Caki2 (cell line): Measurements from ENCODE around the gene JCHAIN. TPM values are rescaled to one million over a fixed set of nuclear protein-coding genes. Genes with fewer than 3 reads are reported as not detected.
"Not testable (repeated sequence)": the region's sequence is repeated elsewhere in the genome, so short reads cannot be mapped to it uniquely, and the experiment has no call there.

Experiments used
- DNase-seq: peaks from one replicate; pipeline ENCODE4 v3.0.0-alpha.2; 2015; ENCODE audit warnings: low read depth
- in situ Hi-C: cut with HindIII; loops from 2 replicates; pipeline ENCODE4 v1.10.0; 2016; ENCODE audit warnings: low sequenced_read_pairs, low pct_unique_long_range_greater_than_20kb, mixed read lengths
- total RNA-seq: library from RNA; depleted of rRNA; stranded (reverse); fragments of >200 nt; shearing (Covaris generic); gene quantifications from 2 replicates; pipeline ENCODE4 v1.2.3, GENCODE V29; 2014; ENCODE audit warnings: low replicate concordance; rRNA removed

JCHAIN gene
- not detected in 2 replicates for total RNA-seq

GRCh38 chr4:70666369-70666768 is at the start of gene JCHAIN:
JCHAIN (minus strand) TSS chr4:70666508; CDS start chr4:70666490, 18 bp downstream.
- in situ Hi-C loops = no loop called here
- no peak for DNase-seq

GRCh38 chr4:70715097-70715496 is 48.8 kb upstream of the JCHAIN start:
- peak; percentile 50 for DNase-seq

GRCh38 chr4:70714079-70714887 is 48.0 kb upstream of the JCHAIN start:
- in situ Hi-C loops = no loop called here
- DNase-seq = peak; percentile 58

More at GRCh38 chr4:70715097-70715496, 48.8 kb upstream of the JCHAIN start:
- in situ Hi-C loops = no loop called here

GRCh38 chr4:70713453-70714078 is 47.3 kb upstream of the JCHAIN start:
- DNase-seq = no peak
- in situ Hi-C loops = no loop called here

GRCh38 chr4:70712604-70713452 is 46.5 kb upstream of the JCHAIN start:
- DNase-seq = no peak
- in situ Hi-C loops = no loop called here

- in situ Hi-C loops = no loop called here
- DNase-seq = no peak
Observed at GRCh38 chr4:70712150-70712549, 45.8 kb upstream of the JCHAIN start.

GRCh38 chr4:70711599-70711998 is 45.3 kb upstream of the JCHAIN start:
- in situ Hi-C loops = no loop called here
- DNase-seq = no peak

GRCh38 chr4:70709611-70710205 is 43.4 kb upstream of the JCHAIN start:
- DNase-seq = peak; percentile 38
- in situ Hi-C loops = no loop called here

GRCh38 chr4:70706516-70706915 is 40.2 kb upstream of the JCHAIN start:
- in situ Hi-C loops = no loop called here
- peak; percentile 51 for DNase-seq

GRCh38 chr4:70706044-70706461 is 39.7 kb upstream of the JCHAIN start:
- in situ Hi-C loops = no loop called here
- DNase-seq = no peak

GRCh38 chr4:70705183-70706043 is 39.1 kb upstream of the JCHAIN start:
- in situ Hi-C loops = no loop called here

GRCh38 chr4:70704931-70705182 is 38.5 kb upstream of the JCHAIN start:
- in situ Hi-C loops = no loop called here
- DNase-seq = peak; percentile 66

More at GRCh38 chr4:70705183-70706043, 39.1 kb upstream of the JCHAIN start:
- peak; percentile 87 for DNase-seq

GRCh38 chr4:70704215-70704930 is 38.1 kb upstream of the JCHAIN start:
- in situ Hi-C loops = no loop called here
- DNase-seq = peak; percentile 72

- DNase-seq = peak; percentile 58
- in situ Hi-C loops = no loop called here
Observed at GRCh38 chr4:70703619-70704214, 37.4 kb upstream of the JCHAIN start.

- DNase-seq, in situ Hi-C loops: not testable (repeated sequence)
Observed at GRCh38 chr4:70702592-70702991, 36.3 kb upstream of the JCHAIN start.

GRCh38 chr4:70701271-70701670 is 35.0 kb upstream of the JCHAIN start:
- DNase-seq = no peak
- in situ Hi-C loops = no loop called here

- in situ Hi-C loops = no loop called here
- no peak for DNase-seq
Observed at GRCh38 chr4:70700712-70701111, 34.4 kb upstream of the JCHAIN start.
